SK-N-SH treated with all-trans-retinoic acid at 6 μM for 48 hours (cell line): ENCODE measurements around the gene IDH3B.

Source experiments
- CREB5 ChIP-seq: fragments of 250-450 bp; sonication (Bioruptor Pico); IDR thresholded peaks from 2 replicates; pipeline ENCODE4 v1.5.1; 2020; ENCODE audit warnings: low read depth, mild to moderate bottlenecking, moderate library complexity
- GLIS3 ChIP-seq: fragments of 250-450 bp; sonication (Bioruptor Pico); IDR thresholded peaks from 2 replicates; pipeline ENCODE4 v1.5.0; 2020; ENCODE audit warnings: mild to moderate bottlenecking, moderate library complexity
- ISL1 ChIP-seq: fragments of 250-450 bp; sonication (Bioruptor Pico); IDR thresholded peaks from 2 replicates; pipeline ENCODE4 v2.1.2; 2022; ENCODE audit warnings: mild to moderate bottlenecking, moderate library complexity
- PPARA ChIP-seq: fragments of 250-450 bp; sonication (Bioruptor Pico); IDR thresholded peaks from 2 replicates; pipeline ENCODE4 v1.5.0; 2020; ENCODE audit warnings: mild to moderate bottlenecking, borderline replicate concordance
- RARB ChIP-seq: fragments of 250-450 bp; sonication (Bioruptor Pico); IDR thresholded peaks from 2 replicates; pipeline ENCODE4 v1.8.0; 2021; ENCODE audit warnings: mild to moderate bottlenecking, moderate library complexity
- TCF4 ChIP-seq: fragments of 250-450 bp; sonication (Bioruptor Pico); IDR thresholded peaks from 2 replicates; pipeline ENCODE4 v1.8.0; 2021; ENCODE audit warnings: mild to moderate bottlenecking, moderate library complexity, borderline replicate concordance
- TOX ChIP-seq: fragments of 250-450 bp; sonication (Bioruptor Pico); IDR thresholded peaks from 2 replicates; pipeline ENCODE4 v1.8.0; 2021; ENCODE audit warnings: mild to moderate bottlenecking, moderate library complexity, borderline replicate concordance
- ZFP3 ChIP-seq: fragments of 250-450 bp; sonication (Bioruptor Pico); IDR thresholded peaks from 2 replicates; pipeline ENCODE4 v1.5.0; 2020; ENCODE audit warnings: mild to moderate bottlenecking, moderate library complexity
- ZFP30 ChIP-seq: fragments of 450-650 bp; formaldehyde crosslinking; IDR thresholded peaks from 2 replicates; pipeline ENCODE4 v1.5.0; 2022; ENCODE audit warnings: mild to moderate bottlenecking, moderate library complexity
- ZNF565 ChIP-seq: fragments of 450-650 bp; formaldehyde crosslinking; conservative IDR thresholded peaks from 2 replicates; pipeline ENCODE4 v1.5.0; 2020; ENCODE audit warnings: low read depth, mild to moderate bottlenecking, moderate library complexity
- ZNF70 ChIP-seq: fragments of 450-650 bp; formaldehyde crosslinking; IDR thresholded peaks from 2 replicates; pipeline ENCODE4 v1.5.0; 2020; ENCODE audit warnings: mild to moderate bottlenecking, moderate library complexity
- TF ChIP-seq, protein P1 (sequence below): fragments of 250-450 bp; sonication (Bioruptor Pico); IDR thresholded peaks from 2 replicates; pipeline ENCODE4 v1.8.0; 2020; ENCODE audit warnings: mild to moderate bottlenecking, moderate library complexity, borderline replicate concordance

DNA sequence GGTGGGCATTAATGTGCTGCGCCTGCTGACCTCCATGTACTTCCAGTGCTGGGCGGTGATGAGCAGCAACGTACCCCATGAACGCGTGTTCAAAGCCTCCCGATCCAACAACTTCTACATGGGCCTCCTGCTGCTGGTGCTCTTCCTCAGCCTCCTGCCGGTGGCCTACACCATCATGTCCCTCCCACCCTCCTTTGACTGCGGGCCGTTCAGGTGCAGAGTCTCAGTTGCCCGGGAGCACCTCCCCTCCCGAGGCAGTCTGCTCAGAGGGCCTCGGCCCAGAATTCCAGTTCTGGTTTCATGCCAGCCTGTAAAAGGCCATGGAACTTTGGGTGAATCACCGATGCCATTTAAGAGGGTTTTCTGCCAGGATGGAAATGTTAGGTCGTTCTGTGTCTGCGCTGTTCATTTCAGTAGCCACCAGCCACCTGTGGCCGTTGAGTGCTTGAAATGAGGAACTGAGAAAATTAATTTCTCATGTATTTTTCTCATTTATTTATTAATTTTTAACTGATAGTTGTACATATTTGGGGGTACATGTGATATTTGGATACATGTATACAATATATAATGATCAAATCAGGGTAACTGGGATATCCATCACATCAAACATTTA lies 46.8 kb downstream of the IDH3B start:
- no peak for TF ChIP-seq TOX (CRISPR knock-in tag)
- TF ChIP-seq, protein P1, sequence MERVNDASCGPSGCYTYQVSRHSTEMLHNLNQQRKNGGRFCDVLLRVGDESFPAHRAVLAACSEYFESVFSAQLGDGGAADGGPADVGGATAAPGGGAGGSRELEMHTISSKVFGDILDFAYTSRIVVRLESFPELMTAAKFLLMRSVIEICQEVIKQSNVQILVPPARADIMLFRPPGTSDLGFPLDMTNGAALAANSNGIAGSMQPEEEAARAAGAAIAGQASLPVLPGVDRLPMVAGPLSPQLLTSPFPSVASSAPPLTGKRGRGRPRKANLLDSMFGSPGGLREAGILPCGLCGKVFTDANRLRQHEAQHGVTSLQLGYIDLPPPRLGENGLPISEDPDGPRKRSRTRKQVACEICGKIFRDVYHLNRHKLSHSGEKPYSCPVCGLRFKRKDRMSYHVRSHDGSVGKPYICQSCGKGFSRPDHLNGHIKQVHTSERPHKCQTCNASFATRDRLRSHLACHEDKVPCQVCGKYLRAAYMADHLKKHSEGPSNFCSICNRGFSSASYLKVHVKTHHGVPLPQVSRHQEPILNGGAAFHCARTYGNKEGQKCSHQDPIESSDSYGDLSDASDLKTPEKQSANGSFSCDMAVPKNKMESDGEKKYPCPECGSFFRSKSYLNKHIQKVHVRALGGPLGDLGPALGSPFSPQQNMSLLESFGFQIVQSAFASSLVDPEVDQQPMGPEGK, result no peak
- no peak for TF ChIP-seq TCF4 (CRISPR knock-in tag)
- no peak for TF ChIP-seq CREB5 (CRISPR knock-in tag)
- no peak for TF ChIP-seq ZFP3 (CRISPR knock-in tag)
- no peak for TF ChIP-seq ZNF565 (CRISPR knock-in tag)
- no peak for TF ChIP-seq ISL1 (CRISPR knock-in tag)
- no peak for TF ChIP-seq PPARA (CRISPR knock-in tag)
- no peak for TF ChIP-seq ZFP30 (CRISPR knock-in tag)
- TF ChIP-seq GLIS3 (CRISPR knock-in tag), result no peak
- no peak for TF ChIP-seq RARB
- no peak for TF ChIP-seq ZNF70 (CRISPR knock-in tag)
